ENCODE data around the gene RPIA. TPM values are rescaled to one million over a fixed set of nuclear protein-coding genes. Genes with fewer than 3 reads are reported as not detected.
"Not testable (repeated sequence)": the region's sequence is repeated elsewhere in the genome, so short reads cannot be mapped to it uniquely, and the experiment has no call there.

RPIA gene
- total and polyA plus RNA-seq, 3 donors from 2014 or later: 16.2 to 17.9 (median 16.2) TPM

DNA sequence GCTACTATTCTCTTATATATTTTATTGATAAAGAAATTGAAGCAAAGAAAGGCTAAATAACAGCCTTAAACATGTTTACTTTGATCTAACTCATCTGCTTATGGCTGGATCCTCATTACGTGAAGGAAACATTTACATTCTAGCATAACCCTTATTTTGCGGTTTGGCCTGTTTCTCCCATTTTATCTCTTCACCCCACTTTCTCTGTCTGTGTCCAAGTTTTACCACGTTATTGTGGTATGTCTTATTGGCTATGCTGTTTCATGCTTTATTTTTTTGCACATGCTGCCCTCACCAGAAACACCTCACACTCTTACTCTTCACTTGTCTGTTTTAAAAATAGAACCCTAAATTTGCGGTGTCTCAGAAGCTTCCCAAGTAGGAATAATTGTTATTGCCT is 78.5 kb downstream of the RPIA start:
- TF ChIP-seq POLR2A (IDR thresholded peaks at IDR 0.05): no peak
- TF ChIP-seq, protein P1, sequence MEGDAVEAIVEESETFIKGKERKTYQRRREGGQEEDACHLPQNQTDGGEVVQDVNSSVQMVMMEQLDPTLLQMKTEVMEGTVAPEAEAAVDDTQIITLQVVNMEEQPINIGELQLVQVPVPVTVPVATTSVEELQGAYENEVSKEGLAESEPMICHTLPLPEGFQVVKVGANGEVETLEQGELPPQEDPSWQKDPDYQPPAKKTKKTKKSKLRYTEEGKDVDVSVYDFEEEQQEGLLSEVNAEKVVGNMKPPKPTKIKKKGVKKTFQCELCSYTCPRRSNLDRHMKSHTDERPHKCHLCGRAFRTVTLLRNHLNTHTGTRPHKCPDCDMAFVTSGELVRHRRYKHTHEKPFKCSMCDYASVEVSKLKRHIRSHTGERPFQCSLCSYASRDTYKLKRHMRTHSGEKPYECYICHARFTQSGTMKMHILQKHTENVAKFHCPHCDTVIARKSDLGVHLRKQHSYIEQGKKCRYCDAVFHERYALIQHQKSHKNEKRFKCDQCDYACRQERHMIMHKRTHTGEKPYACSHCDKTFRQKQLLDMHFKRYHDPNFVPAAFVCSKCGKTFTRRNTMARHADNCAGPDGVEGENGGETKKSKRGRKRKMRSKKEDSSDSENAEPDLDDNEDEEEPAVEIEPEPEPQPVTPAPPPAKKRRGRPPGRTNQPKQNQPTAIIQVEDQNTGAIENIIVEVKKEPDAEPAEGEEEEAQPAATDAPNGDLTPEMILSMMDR (IDR thresholded peaks at IDR 0.05): no peak
- Histone ChIP-seq H3K4me1 (no peaks in the 10 kb centered on the region), H3K4me3 (no peak overlapping the region), H3K36me3 (ENCODE audit: low read depth, missing control alignments) (no peaks in the 10 kb centered on the region), H3K27me3 (no peaks in the 10 kb centered on the region), H3K9me3 (no peaks in the 10 kb centered on the region), H3K27ac (no peak overlapping the region)
- intact Hi-C loops (cut with DNase I; ENCODE audit: low total_unique reads): no loop called here
- no peak for DNase-seq
- 76% methylated on average over 4 of the region's 4 CpGs for WGBS, 2 donors

DNA sequence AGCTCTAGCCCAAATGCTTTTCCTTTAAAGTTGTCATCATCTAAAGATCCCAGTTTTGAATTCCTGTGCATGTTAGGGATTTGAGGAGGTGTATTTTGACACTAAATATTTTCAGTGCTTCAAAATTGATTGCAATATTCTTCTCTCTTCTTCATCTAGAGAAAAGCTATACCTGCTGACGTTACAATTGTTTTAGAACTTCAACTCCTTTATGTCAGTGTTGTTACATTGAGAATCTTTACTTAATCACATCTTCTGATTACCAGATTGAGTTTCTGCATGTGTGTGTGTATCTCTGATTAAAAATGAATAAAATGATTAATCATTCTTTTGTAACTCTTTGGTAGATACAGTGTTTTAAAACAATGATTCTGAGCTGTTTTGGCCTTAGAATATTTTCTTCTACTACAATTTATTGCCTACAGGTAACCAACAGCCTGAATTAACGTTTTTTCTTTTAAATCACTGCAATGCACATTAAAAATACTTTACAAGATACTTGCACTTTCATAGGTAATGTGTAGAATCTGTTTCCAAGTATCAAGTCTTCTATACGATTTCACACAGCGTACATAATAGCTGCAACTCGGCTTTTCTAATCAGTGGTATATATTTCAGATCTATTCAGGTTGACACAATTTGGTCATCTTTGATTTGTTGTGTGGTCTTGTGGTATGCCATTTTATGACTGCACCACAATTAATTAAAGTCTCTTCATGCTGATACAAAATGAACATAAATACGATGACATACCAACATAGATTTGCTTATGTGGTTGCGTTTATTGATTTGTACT is 82.0 kb downstream of the RPIA start:
- intact Hi-C loops (cut with DNase I; ENCODE audit: low total_unique reads); H3K27me3 ChIP-seq; DNase-seq; H3K36me3 ChIP-seq (ENCODE audit: low read depth, missing control alignments); H3K4me1 ChIP-seq; H3K27ac ChIP-seq; H3K9me3 ChIP-seq; H3K4me3 ChIP-seq: not testable (repeated sequence)
- WGBS, 2 donors: 45 to 47% methylated on average over 7 of the region's 7 CpGs

DNA sequence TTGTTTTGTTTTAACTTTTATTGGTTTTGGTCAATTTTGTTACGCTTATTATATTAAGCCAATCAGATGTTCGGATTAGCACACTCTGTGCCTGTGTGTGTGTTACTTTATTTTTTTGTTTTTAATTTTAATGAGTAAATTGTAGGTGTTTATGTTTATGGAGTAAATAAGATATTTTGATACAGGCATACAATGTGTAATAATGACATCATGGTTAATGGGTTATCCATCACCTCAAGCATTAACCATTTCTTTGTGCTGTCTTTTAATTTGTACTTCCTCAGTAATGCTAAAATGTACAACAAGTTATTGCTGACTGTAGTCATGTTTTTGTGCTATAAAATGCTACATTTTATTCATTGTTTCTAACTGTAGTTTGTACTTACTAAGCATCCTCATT is 97.7 kb downstream of the RPIA start:
- H3K27ac ChIP-seq; H3K4me3 ChIP-seq; intact Hi-C loops (cut with DNase I; ENCODE audit: low total_unique reads); H3K36me3 ChIP-seq (ENCODE audit: low read depth, missing control alignments); H3K4me1 ChIP-seq; H3K27me3 ChIP-seq; H3K9me3 ChIP-seq; DNase-seq: not testable (repeated sequence)
- WGBS, 2 donors: 90 to 94% methylated on average over 2 of the region's 2 CpGs

DNA sequence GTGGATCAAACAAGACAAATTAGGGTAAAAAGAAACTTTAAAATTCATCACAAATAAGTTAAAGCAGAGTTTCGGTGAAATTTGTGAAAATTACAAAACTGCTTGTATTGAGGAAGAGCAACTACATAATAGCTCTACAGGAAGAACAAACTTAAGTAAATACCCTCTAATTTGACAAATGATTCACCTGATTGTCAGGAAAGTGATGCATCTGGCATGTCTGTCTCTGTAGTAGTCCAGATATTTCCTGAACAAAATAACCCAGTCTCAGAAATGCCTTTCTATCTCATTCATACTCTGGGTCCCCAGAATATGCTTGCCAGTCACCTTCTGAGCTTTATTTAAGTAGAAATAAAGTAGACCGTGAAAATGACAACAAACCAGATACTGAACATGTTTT is 104.5 kb downstream of the RPIA start:
- H3K4me3 ChIP-seq: not testable (repeated sequence)
- WGBS, 2 donors: 84 to 88% methylated on average over 2 of the region's 2 CpGs

DNA sequence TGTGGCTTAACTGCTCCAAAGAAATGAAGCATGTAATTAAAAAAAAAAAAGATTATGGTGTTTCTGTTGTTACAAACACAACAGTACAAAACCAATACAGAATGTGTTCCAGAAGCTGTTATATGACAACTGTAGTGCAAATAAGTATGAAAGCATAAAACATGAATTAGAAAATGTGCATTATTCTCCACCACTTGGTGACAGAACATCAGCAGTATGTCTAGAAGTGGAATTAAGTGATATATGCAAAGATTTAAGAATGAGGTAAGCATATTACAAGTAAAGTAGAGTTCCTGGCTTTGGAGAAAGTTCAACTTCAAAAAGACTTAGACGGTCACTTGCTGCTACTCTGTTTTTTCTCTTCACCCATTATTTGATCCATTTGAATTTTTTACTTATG is 105.0 kb downstream of the RPIA start:
- H3K27me3 ChIP-seq; H3K9me3 ChIP-seq; H3K4me1 ChIP-seq; H3K4me3 ChIP-seq; DNase-seq; intact Hi-C loops (cut with DNase I; ENCODE audit: low total_unique reads); H3K27ac ChIP-seq; H3K36me3 ChIP-seq (ENCODE audit: low read depth, missing control alignments): not testable (repeated sequence)
- WGBS, 2 donors: 81 to 87% methylated on average over 1 of the region's 1 CpG

More for the DNA sequence above, 104.5 kb downstream of the RPIA start:
- DNase-seq; H3K9me3 ChIP-seq; H3K36me3 ChIP-seq (ENCODE audit: low read depth, missing control alignments); H3K4me1 ChIP-seq; H3K27ac ChIP-seq; H3K27me3 ChIP-seq; intact Hi-C loops (cut with DNase I; ENCODE audit: low total_unique reads): not testable (repeated sequence)

DNA sequence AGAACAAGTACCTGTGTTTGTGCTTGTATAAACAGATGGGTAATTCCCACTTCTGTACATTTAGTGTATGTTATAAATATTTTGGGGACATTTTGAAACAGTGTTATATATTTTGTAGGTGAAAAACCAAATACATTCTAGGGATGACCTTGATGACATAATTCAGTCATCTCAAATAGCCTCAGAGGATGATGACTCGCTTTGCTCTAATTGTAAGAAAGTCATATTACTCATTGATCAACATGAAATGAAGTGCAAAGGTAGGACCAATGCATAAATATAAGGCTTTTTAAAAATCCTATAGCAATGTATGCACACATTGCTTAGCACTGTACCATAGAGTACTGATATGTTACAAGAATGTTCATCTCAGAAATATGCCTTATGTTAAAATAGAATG is 105.7 kb downstream of the RPIA start:
- H3K36me3 ChIP-seq (ENCODE audit: low read depth, missing control alignments); DNase-seq; H3K9me3 ChIP-seq; H3K4me1 ChIP-seq; intact Hi-C loops (cut with DNase I; ENCODE audit: low total_unique reads); H3K27ac ChIP-seq; H3K27me3 ChIP-seq; H3K4me3 ChIP-seq: not testable (repeated sequence)
- 79 to 90% methylated on average over 1 of the region's 1 CpG for WGBS, 2 donors

Other genes with a start within 250 kb of the RPIA start
- gene FOXI3, start 239.0 kb upstream of the RPIA start, total RNA-seq: 1 to 10 TPM; 2.3 to 3.2 TPM
- gene FOXI3, start 239.0 kb upstream of the RPIA start, polyA plus RNA-seq (ENCODE audit: insufficient read depth, low read depth, low replicate concordance): 0.84 TPM
- gene EIF2AK3, start 64.2 kb upstream of the RPIA start, total RNA-seq: 10 to 100 TPM in 1 of 2 donors, 1 to 10 TPM in 1; 9.0 to 14.7 TPM
- gene EIF2AK3, start 64.2 kb upstream of the RPIA start, polyA plus RNA-seq (ENCODE audit: insufficient read depth, low read depth, low replicate concordance): 9.8 TPM

All from testis (tissue), 3 donors.